Nephron progenitor cell (in vitro differentiated cells): ENCODE results near the gene SLC25A27.

Source experiments
- DNase-seq: peaks from one replicate; pipeline ENCODE4 v3.0.0; 2021
- H3K27ac Mint-ChIP-seq: 2 replicates; pipeline ENCODE4 v1.8.0; 2021; ENCODE audit warnings: mild to moderate bottlenecking, moderate library complexity, mixed read lengths
- H3K27me3 Mint-ChIP-seq: 2 replicates; pipeline ENCODE4 v1.8.0; 2021; ENCODE audit warnings: mild to moderate bottlenecking, low read depth, mixed read lengths; ENCODE audit not compliant: poor library complexity
- H3K36me3 Mint-ChIP-seq: 2 replicates; pipeline ENCODE4 v1.8.0; 2021; ENCODE audit warnings: low read depth, mixed read lengths
- H3K4me1 Mint-ChIP-seq: 2 replicates; pipeline ENCODE4 v1.8.0; 2021; ENCODE audit warnings: mixed read lengths
- H3K4me3 Mint-ChIP-seq: 2 replicates; pipeline ENCODE4 v1.8.0; 2021; ENCODE audit warnings: mild to moderate bottlenecking, moderate library complexity, mixed read lengths
- H3K9me3 Mint-ChIP-seq: 2 replicates; pipeline ENCODE4 v1.8.0; 2021; ENCODE audit warnings: mild to moderate bottlenecking, moderate library complexity, mixed read lengths
- CTCF ChIP-seq: fragments of 200-600 bp; sonication (generic); IDR thresholded peaks from 2 replicates; pipeline ENCODE4 v1.5.0; 2021; ENCODE audit warnings: antibody characterized with exemption

SLC25A27 gene

GRCh38 chr6:46632053-46632452 lies 20.7 kb upstream of the SLC25A27 start:
- Mint-ChIP-seq H3K36me3 (peaks cover 15% of the 10 kb centered on the region), H3K9me3 (peaks cover 3% of the 10 kb centered on the region), H3K4me1 (peaks cover 4% of the 10 kb centered on the region), H3K27me3 (no peaks in the 10 kb centered on the region), H3K27ac (no peak overlapping the region), H3K4me3 (no peak overlapping the region)
- no peak for DNase-seq
- no peak for TF ChIP-seq CTCF

GRCh38 chr6:46635462-46635861 lies 17.3 kb upstream of the SLC25A27 start:
- Mint-ChIP-seq H3K27ac (no peak overlapping the region), H3K4me1 (peaks cover 12% of the 10 kb centered on the region), H3K9me3 (peaks cover 3% of the 10 kb centered on the region), H3K4me3 (no peak overlapping the region), H3K36me3 (peaks cover 15% of the 10 kb centered on the region), H3K27me3 (no peaks in the 10 kb centered on the region)
- DNase-seq: no peak
- no peak for TF ChIP-seq CTCF

- no peak overlapping the region for H3K4me3 Mint-ChIP-seq
- no peak for TF ChIP-seq CTCF
- H3K4me1 Mint-ChIP-seq: peaks cover 12% of the 10 kb centered on the region
- H3K27me3 Mint-ChIP-seq: no peaks in the 10 kb centered on the region
- H3K27ac Mint-ChIP-seq: no peak overlapping the region
- H3K36me3 Mint-ChIP-seq: peaks cover 15% of the 10 kb centered on the region
- peaks cover 3% of the 10 kb centered on the region for H3K9me3 Mint-ChIP-seq
- DNase-seq: no peak
Observed at GRCh38 chr6:46637145-46637544, 15.6 kb upstream of the SLC25A27 start.

GRCh38 chr6:46637933-46638332 lies 14.8 kb upstream of the SLC25A27 start:
- Mint-ChIP-seq H3K4me1 (peaks cover 12% of the 10 kb centered on the region), H3K9me3 (peaks cover 3% of the 10 kb centered on the region), H3K36me3 (peaks cover 15% of the 10 kb centered on the region), H3K4me3 (no peak overlapping the region), H3K27ac (no peak overlapping the region), H3K27me3 (peaks cover under 1% of the 10 kb centered on the region)
- TF ChIP-seq CTCF: no peak
- no peak for DNase-seq

- no peak for DNase-seq
- Mint-ChIP-seq H3K9me3 (peaks cover 3% of the 10 kb centered on the region), H3K27ac (no peak overlapping the region), H3K36me3 (peaks cover 15% of the 10 kb centered on the region), H3K4me3 (no peak overlapping the region), H3K27me3 (peaks cover 2% of the 10 kb centered on the region), H3K4me1 (peaks cover 12% of the 10 kb centered on the region)
- no peak for TF ChIP-seq CTCF
Observed at GRCh38 chr6:46638650-46639049, 14.1 kb upstream of the SLC25A27 start.

GRCh38 chr6:46642928-46643751 lies 9.6 kb upstream of the SLC25A27 start:
- peaks cover 8% of the 10 kb centered on the region for H3K4me1 Mint-ChIP-seq
- peaks cover 26% of the 10 kb centered on the region for H3K9me3 Mint-ChIP-seq
- no peak overlapping the region for H3K4me3 Mint-ChIP-seq
- TF ChIP-seq CTCF: no peak
- peaks cover 6% of the 10 kb centered on the region for H3K27me3 Mint-ChIP-seq
- no peak for DNase-seq
- H3K27ac Mint-ChIP-seq: no peak overlapping the region
- H3K36me3 Mint-ChIP-seq: peaks cover 37% of the 10 kb centered on the region
